Liver (tissue), 9 donors: ENCODE measurements around the gene ENTPD6. TPM values are rescaled to one million over a fixed set of nuclear protein-coding genes. Genes with fewer than 3 reads are reported as not detected.

Experiments used
- DNase-seq: peaks from one replicate; pipeline ENCODE4 v3.0.0-alpha.2; 2017; ENCODE audit warnings: low spot score
- H3K27ac ChIP-seq, 2 donors: one replicate each; pipeline ENCODE4 v1.7.0; 2013; ENCODE audit warnings: inconsistent platforms in 2 of 2, low read length in 2 of 2, control low read depth in 1 of 2, low read depth in 1 of 2, mild to moderate bottlenecking in 1 of 2
- H3K27me3 ChIP-seq, 4 donors: one replicate each; pipeline versions ENCODE4 v1.6.1 to v1.7.0; 2013; ENCODE audit warnings: low read length in 3 of 4, inconsistent platforms in 1 of 4, mild to moderate bottlenecking in 1 of 4, moderate library complexity in 1 of 4; ENCODE audit not compliant: control insufficient read depth in 4 of 4, insufficient read depth in 4 of 4
- H3K36me3 ChIP-seq, 4 donors: one replicate each; pipeline versions ENCODE4 v1.6.1 to v1.7.0; 2013; ENCODE audit warnings: low read length in 3 of 4, mild to moderate bottlenecking in 3 of 4, low read depth in 1 of 4, moderate library complexity in 1 of 4; ENCODE audit not compliant: control insufficient read depth in 4 of 4, insufficient read depth in 3 of 4
- H3K4me1 ChIP-seq, 4 donors: one replicate each; pipeline versions ENCODE4 v1.6.1 to v1.7.0; 2013; ENCODE audit warnings: low read length in 3 of 4, mild to moderate bottlenecking in 3 of 4, moderate library complexity in 1 of 4; ENCODE audit not compliant: control insufficient read depth in 4 of 4, insufficient read depth in 4 of 4
- H3K4me3 ChIP-seq, 3 donors: one replicate each; pipeline versions ENCODE4 v1.6.1 to v1.7.0; 2013; ENCODE audit warnings: low read length in 3 of 3, control low read depth in 1 of 3, low read depth in 1 of 3, mild to moderate bottlenecking in 1 of 3
- H3K9ac ChIP-seq, 2 donors: one replicate each; pipeline ENCODE4 v1.7.0; 2013; ENCODE audit warnings: low read length in 2 of 2, mild to moderate bottlenecking in 2 of 2, moderate library complexity in 2 of 2, control low read depth in 1 of 2, low read depth in 1 of 2
- H3K9me3 ChIP-seq, 4 donors: one replicate each; pipeline versions ENCODE4 v1.6.1 to v1.7.0; 2013; ENCODE audit warnings: low read length in 3 of 4; ENCODE audit not compliant: control insufficient read depth in 4 of 4
- EGR1 ChIP-seq, 2 donors: IDR thresholded peaks; 2 replicates each; pipeline ENCODE4 v1.6.1; 2016 to 2018; ENCODE audit warnings: antibody characterized with exemption in 2 of 2, low read depth in 2 of 2
- FOXA1 ChIP-seq: IDR thresholded peaks from 2 replicates; pipeline ENCODE4 v1.6.1; 2016; ENCODE audit warnings: antibody characterized with exemption
- FOXA2 ChIP-seq: IDR thresholded peaks from 2 replicates; pipeline ENCODE4 v1.6.1; 2016; ENCODE audit warnings: antibody characterized with exemption
- GABPA ChIP-seq, 2 donors: IDR thresholded peaks in 1 of 2; conservative IDR thresholded peaks in 1 of 2; 2 replicates each; pipeline ENCODE4 v1.6.1; 2016; ENCODE audit warnings: antibody characterized with exemption in 2 of 2, mild to moderate bottlenecking in 1 of 2, moderate library complexity in 1 of 2
- HNF4A ChIP-seq, 2 donors: conservative IDR thresholded peaks; 2 replicates each; pipeline ENCODE4 v1.6.1; 2016; ENCODE audit warnings: antibody characterized with exemption in 2 of 2, mild to moderate bottlenecking in 2 of 2
- HNF4G ChIP-seq: IDR thresholded peaks from 2 replicates; pipeline ENCODE4 v1.6.1; 2016; ENCODE audit warnings: antibody characterized with exemption
- JUND ChIP-seq, 2 donors: IDR thresholded peaks; 2 replicates each; pipeline ENCODE4 v1.6.1; 2016; ENCODE audit warnings: antibody characterized with exemption in 2 of 2
- NR2F2 ChIP-seq: IDR thresholded peaks from 2 replicates; pipeline ENCODE4 v1.6.1; 2016; ENCODE audit warnings: antibody characterized with exemption
- RAD21 ChIP-seq, 2 donors: IDR thresholded peaks; 2 replicates each; pipeline ENCODE4 v1.6.1; 2016; ENCODE audit warnings: antibody characterized with exemption in 2 of 2, mild to moderate bottlenecking in 2 of 2
- RXRA ChIP-seq, 2 donors: IDR thresholded peaks; 2 replicates each; pipeline ENCODE4 v1.6.1; 2017 to 2018; ENCODE audit warnings: antibody characterized with exemption in 2 of 2, mild to moderate bottlenecking in 1 of 2
- SP1 ChIP-seq: IDR thresholded peaks from 2 replicates; pipeline ENCODE4 v1.6.1; 2018; ENCODE audit warnings: antibody characterized with exemption, mild to moderate bottlenecking
- TAF1 ChIP-seq: conservative IDR thresholded peaks from 2 replicates; pipeline ENCODE4 v1.6.1; 2016; ENCODE audit warnings: antibody characterized with exemption, mild to moderate bottlenecking
- YY1 ChIP-seq: IDR thresholded peaks from 2 replicates; pipeline ENCODE4 v1.6.1; 2016; ENCODE audit warnings: antibody characterized with exemption, mild to moderate bottlenecking
- WGBS: extraction: QIAGEN DNeasy Blood & Tissue Kit; methylation state at CpG from one replicate; pipeline ENCODE4 v1.1.7; 2013; 5-methylcytosine and 5-hydroxymethylcytosine counted together
- polyA plus RNA-seq, 2 donors: library from polyadenylated mRNA; stranded (reverse) in 1 of 2; unstranded in 1 of 2; fragments of 200-250 nt in 1 of 2; fragments of >200 nt in 1 of 2; fragmentation: Nextera tagmentation in 1 of 2; extraction: Ambion mirVana in 1 of 2; gene quantifications; one replicate each; pipeline versions ENCODE4 v1.2.1 to v1.2.3, GENCODE V29; 2013 to 2015
- total RNA-seq, 2 donors: library from RNA; depleted of rRNA; stranded (reverse); fragments of >200 nt; gene quantifications; one replicate each; pipeline ENCODE4 v1.2.3, GENCODE V29; 2014
- TF ChIP-seq, protein P1 (sequence below): fragments of 150-350 bp; IDR thresholded peaks from 2 replicates; pipeline ENCODE4 v1.5.1; 2017; ENCODE audit warnings: improper control_type of control experiment, low read depth, low read length; ENCODE audit not compliant: missing input control
- TF ChIP-seq, protein P2 (sequence below): IDR thresholded peaks from 2 replicates; pipeline ENCODE4 v1.6.1; 2016; ENCODE audit warnings: antibody characterized with exemption
- TF ChIP-seq, protein P3 (sequence below): IDR thresholded peaks from 2 replicates; pipeline ENCODE4 v1.6.1; 2016; ENCODE audit warnings: antibody characterized with exemption
- TF ChIP-seq, protein P4 (sequence below): IDR thresholded peaks from 2 replicates; pipeline ENCODE4 v1.6.1; 2016; ENCODE audit warnings: antibody characterized with exemption, mild to moderate bottlenecking
- TF ChIP-seq, protein P5 (sequence below): IDR thresholded peaks from 2 replicates; pipeline ENCODE4 v1.6.1; 2016; ENCODE audit warnings: antibody characterized with exemption
- donor health status: healthy.
- donor health status: healthy.
- donor health status: healthy.
- donor health status: healthy.
- donor health status: healthy.

Gene ENTPD6
- total and polyA plus RNA-seq, 4 donors: 14.9 to 29.9 (median 24.4) TPM

DNA sequence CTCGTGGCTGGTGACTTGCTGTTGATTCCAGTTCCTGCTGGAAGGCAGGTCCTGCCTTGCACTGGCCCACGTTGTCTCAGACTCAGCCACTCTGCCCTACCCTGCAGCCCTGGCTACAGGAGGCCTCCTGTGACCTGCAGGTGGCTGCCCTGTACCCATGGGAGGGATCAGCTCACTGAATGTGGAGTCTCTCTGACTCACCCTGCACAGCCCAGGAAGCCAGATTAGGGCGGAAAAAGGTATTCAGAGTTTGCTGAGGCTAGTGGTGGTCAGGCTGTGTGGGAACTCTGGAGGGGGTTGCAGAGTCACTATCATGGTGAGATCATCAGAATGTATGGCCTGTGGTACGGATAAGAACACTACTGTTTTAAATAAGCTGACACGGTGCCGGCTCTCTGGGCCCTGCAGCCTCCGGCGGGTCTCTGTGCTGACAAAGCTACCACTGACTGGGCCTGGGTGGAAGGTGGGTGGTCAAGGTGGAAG lies 27.7 kb downstream of the ENTPD6 start:
- no peaks in the 10 kb centered on the region for H3K27me3 ChIP-seq
- H3K4me1 ChIP-seq: peaks cover 8 to 26% (median 18%) of the 10 kb centered on the region in 4 donors
- no peak overlapping the region for H3K9ac ChIP-seq
- H3K36me3 ChIP-seq: peaks cover 0 to 17% (median 0%) of the 10 kb centered on the region in 4 donors
- no peak overlapping the region for H3K27ac ChIP-seq
- WGBS: 88% methylated on average over 8 of the region's 8 CpGs
- H3K9me3 ChIP-seq: no peaks in the 10 kb centered on the region
- no peak for DNase-seq
- H3K4me3 ChIP-seq: no peak overlapping the region
- TF ChIP-seq, protein P1, sequence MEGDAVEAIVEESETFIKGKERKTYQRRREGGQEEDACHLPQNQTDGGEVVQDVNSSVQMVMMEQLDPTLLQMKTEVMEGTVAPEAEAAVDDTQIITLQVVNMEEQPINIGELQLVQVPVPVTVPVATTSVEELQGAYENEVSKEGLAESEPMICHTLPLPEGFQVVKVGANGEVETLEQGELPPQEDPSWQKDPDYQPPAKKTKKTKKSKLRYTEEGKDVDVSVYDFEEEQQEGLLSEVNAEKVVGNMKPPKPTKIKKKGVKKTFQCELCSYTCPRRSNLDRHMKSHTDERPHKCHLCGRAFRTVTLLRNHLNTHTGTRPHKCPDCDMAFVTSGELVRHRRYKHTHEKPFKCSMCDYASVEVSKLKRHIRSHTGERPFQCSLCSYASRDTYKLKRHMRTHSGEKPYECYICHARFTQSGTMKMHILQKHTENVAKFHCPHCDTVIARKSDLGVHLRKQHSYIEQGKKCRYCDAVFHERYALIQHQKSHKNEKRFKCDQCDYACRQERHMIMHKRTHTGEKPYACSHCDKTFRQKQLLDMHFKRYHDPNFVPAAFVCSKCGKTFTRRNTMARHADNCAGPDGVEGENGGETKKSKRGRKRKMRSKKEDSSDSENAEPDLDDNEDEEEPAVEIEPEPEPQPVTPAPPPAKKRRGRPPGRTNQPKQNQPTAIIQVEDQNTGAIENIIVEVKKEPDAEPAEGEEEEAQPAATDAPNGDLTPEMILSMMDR: no peak
- TF ChIP-seq FOXA2 (no peak), YY1 (no peak), GABPA (IDR thresholded peaks at IDR 0.05 in 1 of 2, conservative IDR thresholded peaks at IDR 0.05 in 1 of 2) (no peak), HNF4G (no peak), SP1 (no peak), EGR1 (IDR thresholded peaks at IDR 0.05; ENCODE audit: low read depth in 2 of 2) (no peak), RAD21 (IDR thresholded peaks at IDR 0.05) (no peak), RXRA (IDR thresholded peaks at IDR 0.05) (no peak), HNF4A (conservative IDR thresholded peaks at IDR 0.05) (no peak), JUND (IDR thresholded peaks at IDR 0.05) (no peak), FOXA1 (no peak), NR2F2 (no peak), TAF1 (no peak)
- TF ChIP-seq, protein P2, sequence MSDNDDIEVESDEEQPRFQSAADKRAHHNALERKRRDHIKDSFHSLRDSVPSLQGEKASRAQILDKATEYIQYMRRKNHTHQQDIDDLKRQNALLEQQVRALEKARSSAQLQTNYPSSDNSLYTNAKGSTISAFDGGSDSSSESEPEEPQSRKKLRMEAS: no peak
- TF ChIP-seq, protein P3, sequence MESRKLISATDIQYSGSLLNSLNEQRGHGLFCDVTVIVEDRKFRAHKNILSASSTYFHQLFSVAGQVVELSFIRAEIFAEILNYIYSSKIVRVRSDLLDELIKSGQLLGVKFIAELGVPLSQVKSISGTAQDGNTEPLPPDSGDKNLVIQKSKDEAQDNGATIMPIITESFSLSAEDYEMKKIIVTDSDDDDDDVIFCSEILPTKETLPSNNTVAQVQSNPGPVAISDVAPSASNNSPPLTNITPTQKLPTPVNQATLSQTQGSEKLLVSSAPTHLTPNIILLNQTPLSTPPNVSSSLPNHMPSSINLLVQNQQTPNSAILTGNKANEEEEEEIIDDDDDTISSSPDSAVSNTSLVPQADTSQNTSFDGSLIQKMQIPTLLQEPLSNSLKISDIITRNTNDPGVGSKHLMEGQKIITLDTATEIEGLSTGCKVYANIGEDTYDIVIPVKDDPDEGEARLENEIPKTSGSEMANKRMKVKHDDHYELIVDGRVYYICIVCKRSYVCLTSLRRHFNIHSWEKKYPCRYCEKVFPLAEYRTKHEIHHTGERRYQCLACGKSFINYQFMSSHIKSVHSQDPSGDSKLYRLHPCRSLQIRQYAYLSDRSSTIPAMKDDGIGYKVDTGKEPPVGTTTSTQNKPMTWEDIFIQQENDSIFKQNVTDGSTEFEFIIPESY: no peak
- TF ChIP-seq, protein P4, sequence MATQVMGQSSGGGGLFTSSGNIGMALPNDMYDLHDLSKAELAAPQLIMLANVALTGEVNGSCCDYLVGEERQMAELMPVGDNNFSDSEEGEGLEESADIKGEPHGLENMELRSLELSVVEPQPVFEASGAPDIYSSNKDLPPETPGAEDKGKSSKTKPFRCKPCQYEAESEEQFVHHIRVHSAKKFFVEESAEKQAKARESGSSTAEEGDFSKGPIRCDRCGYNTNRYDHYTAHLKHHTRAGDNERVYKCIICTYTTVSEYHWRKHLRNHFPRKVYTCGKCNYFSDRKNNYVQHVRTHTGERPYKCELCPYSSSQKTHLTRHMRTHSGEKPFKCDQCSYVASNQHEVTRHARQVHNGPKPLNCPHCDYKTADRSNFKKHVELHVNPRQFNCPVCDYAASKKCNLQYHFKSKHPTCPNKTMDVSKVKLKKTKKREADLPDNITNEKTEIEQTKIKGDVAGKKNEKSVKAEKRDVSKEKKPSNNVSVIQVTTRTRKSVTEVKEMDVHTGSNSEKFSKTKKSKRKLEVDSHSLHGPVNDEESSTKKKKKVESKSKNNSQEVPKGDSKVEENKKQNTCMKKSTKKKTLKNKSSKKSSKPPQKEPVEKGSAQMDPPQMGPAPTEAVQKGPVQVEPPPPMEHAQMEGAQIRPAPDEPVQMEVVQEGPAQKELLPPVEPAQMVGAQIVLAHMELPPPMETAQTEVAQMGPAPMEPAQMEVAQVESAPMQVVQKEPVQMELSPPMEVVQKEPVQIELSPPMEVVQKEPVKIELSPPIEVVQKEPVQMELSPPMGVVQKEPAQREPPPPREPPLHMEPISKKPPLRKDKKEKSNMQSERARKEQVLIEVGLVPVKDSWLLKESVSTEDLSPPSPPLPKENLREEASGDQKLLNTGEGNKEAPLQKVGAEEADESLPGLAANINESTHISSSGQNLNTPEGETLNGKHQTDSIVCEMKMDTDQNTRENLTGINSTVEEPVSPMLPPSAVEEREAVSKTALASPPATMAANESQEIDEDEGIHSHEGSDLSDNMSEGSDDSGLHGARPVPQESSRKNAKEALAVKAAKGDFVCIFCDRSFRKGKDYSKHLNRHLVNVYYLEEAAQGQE: no peak
- TF ChIP-seq, protein P5, sequence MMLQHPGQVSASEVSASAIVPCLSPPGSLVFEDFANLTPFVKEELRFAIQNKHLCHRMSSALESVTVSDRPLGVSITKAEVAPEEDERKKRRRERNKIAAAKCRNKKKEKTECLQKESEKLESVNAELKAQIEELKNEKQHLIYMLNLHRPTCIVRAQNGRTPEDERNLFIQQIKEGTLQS: no peak
